Endothelial cell of umbilical vein (primary cell): ENCODE data around the gene CDH23. TPM values are rescaled to one million over a fixed set of nuclear protein-coding genes. Genes with fewer than 3 reads are reported as not detected.

Source experiments
- BruUV-seq: library from RNA; stranded (reverse); fragments of 400-500 nt; replicated peaks from 2 replicates; lab custom pipeline; 2021; lab: Mats Ljungman, UMichigan
- CTCF ChIA-PET: fragments of 300-600, 350-600 bp; sonication (Branson Sonifier 250); formaldehyde crosslinking; loops from one replicate; lab custom pipeline; 2021; ENCODE audit warnings: antibody characterized with exemption, inconsistent platforms; lab: Charles Lee
- POLR2A ChIA-PET: fragments of 300-600, 350-600 bp; sonication (Branson Sonifier 250); formaldehyde crosslinking; loops from one replicate; lab custom pipeline; 2021; ENCODE audit warnings: antibody characterized with exemption, inconsistent platforms; lab: Charles Lee
- DNase-seq: peaks from one replicate; pipeline ENCODE4 v3.0.0-alpha.2; 2011; ENCODE audit warnings: low read depth, low spot score
- FAIRE-seq: peaks from 2 replicates; lab custom pipeline; 2011; peaks lifted over from hg19 to GRCh38; lab: Jason Lieb, UNC
- H2AFZ ChIP-seq: 2 replicates; pipeline ENCODE4 v1.6.0; 2012; ENCODE audit warnings: low read depth, low read length, control low read depth, inconsistent platforms
- H3K27ac ChIP-seq: 2 replicates; pipeline ENCODE4 v1.5.1; 2011; ENCODE audit warnings: low read depth, mild to moderate bottlenecking, control low read depth, low read length, moderate library complexity; ENCODE audit not compliant: insufficient read depth
- H3K27me3 ChIP-seq, 2 experiments: 2 replicates each; pipeline versions ENCODE4 v1.6.0 to v1.6.1; 2011; ENCODE audit warnings: low read length in 2 of 2, mixed read lengths in 1 of 2; ENCODE audit not compliant: control insufficient read depth in 2 of 2, insufficient read depth in 2 of 2
- H3K36me3 ChIP-seq, 2 experiments: 2 replicates in 1 of 2; 3 replicates in 1 of 2; pipeline ENCODE4 v1.5.1; 2011; ENCODE audit warnings: low read length in 2 of 2, mild to moderate bottlenecking in 1 of 2, moderate library complexity in 1 of 2; ENCODE audit not compliant: control insufficient read depth in 2 of 2, insufficient read depth in 2 of 2; ENCODE audit errors: extremely low read depth in 1 of 2
- H3K4me1 ChIP-seq: 3 replicates; pipeline ENCODE4 v1.5.1; 2011; ENCODE audit warnings: mild to moderate bottlenecking, low read length; ENCODE audit not compliant: control insufficient read depth, insufficient read depth; ENCODE audit errors: extremely low read depth
- H3K4me2 ChIP-seq: 2 replicates; pipeline ENCODE4 v1.6.1; 2011; ENCODE audit warnings: low read length, control low read depth, mixed read lengths; ENCODE audit not compliant: insufficient read depth
- H3K4me3 ChIP-seq, 3 experiments: fragments of 200-600 bp in 1 of 3; sonication (generic), shearing (Covaris generic) in 1 of 3; replicated peaks in 1 of 3; 2 replicates each; pipeline ENCODE4 v1.5.1; 2011 to 2016; ENCODE audit warnings: control low read depth in 3 of 3, low read length in 3 of 3, mild to moderate bottlenecking in 2 of 3, inconsistent platforms in 1 of 3, low read depth in 1 of 3, moderate library complexity in 1 of 3; ENCODE audit not compliant: insufficient read depth in 1 of 3
- H3K79me2 ChIP-seq: 2 replicates; pipeline ENCODE4 v1.6.0; 2012; ENCODE audit warnings: low read length, inconsistent platforms; ENCODE audit not compliant: control insufficient read depth, insufficient read depth
- H3K9ac ChIP-seq: replicated peaks from 2 replicates; pipeline ENCODE3; 2011; ENCODE audit warnings: low read length, control low read depth; ENCODE audit not compliant: insufficient read depth; ENCODE audit errors: extremely low read depth
- H3K9me1 ChIP-seq: replicated peaks from 3 replicates; pipeline ENCODE4 v1.6.0; 2011; ENCODE audit warnings: mild to moderate bottlenecking, low read length; ENCODE audit not compliant: control insufficient read depth, insufficient read depth; ENCODE audit errors: extremely low read depth
- H3K9me3 ChIP-seq: replicated peaks from 2 replicates; pipeline ENCODE4 v1.5.1; 2012; ENCODE audit warnings: low read length, inconsistent platforms; ENCODE audit not compliant: control insufficient read depth, insufficient read depth
- H4K20me1 ChIP-seq: replicated peaks from 2 replicates; pipeline ENCODE3; 2011; ENCODE audit warnings: mild to moderate bottlenecking, low read length; ENCODE audit not compliant: control insufficient read depth, insufficient read depth; ENCODE audit errors: extremely low read depth
- CTCF ChIP-seq, 2 donors: IDR thresholded peaks; 1 replicate in 1 of 2; 2 replicates in 1 of 2; pipeline ENCODE4 v1.5.1; 2011; ENCODE audit warnings: low read length in 2 of 2, mild to moderate bottlenecking in 2 of 2, moderate library complexity in 2 of 2, control low read depth in 1 of 2, inconsistent platforms in 1 of 2, low read depth in 1 of 2; ENCODE audit not compliant: insufficient read depth in 1 of 2; ENCODE audit errors: extremely low read depth in 1 of 2
- EZH2 ChIP-seq: IDR thresholded peaks from 2 replicates; pipeline ENCODE4 v1.6.1; 2012; ENCODE audit warnings: borderline replicate concordance, low read depth, mild to moderate bottlenecking, moderate library complexity, low read length, inconsistent platforms; ENCODE audit not compliant: severe bottlenecking
- FOS ChIP-seq: IDR thresholded peaks from 2 replicates; pipeline ENCODE4 v1.6.1; 2011; ENCODE audit warnings: mild to moderate bottlenecking, low read length, moderate library complexity, borderline replicate concordance; ENCODE audit not compliant: insufficient read depth
- GATA2 ChIP-seq: IDR thresholded peaks from 2 replicates; pipeline ENCODE4 v1.7.0; 2011; ENCODE audit warnings: low read depth, mild to moderate bottlenecking, moderate library complexity, mixed read lengths, low read length; ENCODE audit not compliant: insufficient read length, insufficient read depth
- JUN ChIP-seq: IDR thresholded peaks from 2 replicates; pipeline ENCODE4 v1.6.1; 2011; ENCODE audit warnings: borderline replicate concordance, low read depth; ENCODE audit not compliant: insufficient read length, insufficient read depth
- MAX ChIP-seq: IDR thresholded peaks from 2 replicates; pipeline ENCODE4 v1.6.1; 2011; ENCODE audit not compliant: insufficient read depth, insufficient read length
- MYC ChIP-seq: IDR thresholded peaks from one replicate; pipeline ENCODE4 v1.6.1; 2011; ENCODE audit warnings: mild to moderate bottlenecking, low read depth, low read length
- POLR2A ChIP-seq: IDR thresholded peaks from 2 replicates; pipeline ENCODE4 v1.6.1; 2012; ENCODE audit warnings: low read depth, mild to moderate bottlenecking, control low read depth, low read length
- POLR2AphosphoS5 ChIP-seq: IDR thresholded peaks from 2 replicates; pipeline ENCODE4 v1.6.1; 2012; ENCODE audit warnings: low read depth, mild to moderate bottlenecking, control low read depth, low read length, moderate library complexity; ENCODE audit not compliant: insufficient read depth
- dilution Hi-C: fragments of 300-500 bp; cut with MboI; formaldehyde crosslinking; loops from one replicate; pipeline ENCODE4 v1.15.0; 2019; ENCODE audit warnings: low sequenced_read_pairs; ENCODE audit not compliant: extremely low pct_ligation_motif_present
- intact Hi-C: fragments of 100-400 bp; cut with micrococcal nuclease; formaldehyde crosslinking; loops from one replicate; pipeline ENCODE4 v1.10.0; 2022
- polyA plus RNA-seq, 4 experiments: library from polyadenylated mRNA; depleted of rRNA in 3 of 4; stranded (reverse) in 3 of 4; unstranded in 1 of 4; fragments of >200 nt; gene quantifications; 2 replicates each; pipeline versions ENCODE4 v1.2.1 to v1.2.3, GENCODE V29; 2011 to 2012; ENCODE audit warnings: missing spikeins in 1 of 4
- total RNA-seq: library from RNA; stranded (reverse); gene quantifications from 2 replicates; pipeline ENCODE4 v1.2.3, GENCODE V29; 2021

Gene CDH23
- total and polyA plus RNA-seq, 2 donors (not counting 3 experiments of a cell fraction or from before 2014, with no cell fraction given): not detected

GRCh38 chr10:71844695-71845094 is 448.0 kb downstream of the CDH23 start:
- intact Hi-C loops: no loop called here
- FAIRE-seq: no peak
- CTCF ChIA-PET: interaction anchor here (3.8 kb wide), 1 partner anchor 52 kb away, joined by 25 read pairs; no protein-coding TSS in a partner anchor

More at GRCh38 chr10:71844695-71845094, 448.0 kb downstream of the CDH23 start:
- no peak for TF ChIP-seq MAX
- TF ChIP-seq POLR2A: no peak
- no peak for TF ChIP-seq JUN
- TF ChIP-seq GATA2: no peak
- TF ChIP-seq CTCF (IDR thresholded peaks at IDR 0.05; ENCODE audit: extremely low read depth in 1 of 2, insufficient read depth in 1 of 2, low read depth in 1 of 2, low read length in 2 of 2): no peak
- TF ChIP-seq POLR2AphosphoS5: no peak
- TF ChIP-seq EZH2: no peak
- no peak for TF ChIP-seq MYC
- TF ChIP-seq FOS: no peak
- dilution Hi-C loops: no loop called here
- H3K36me3 ChIP-seq: no peaks in the 10 kb centered on the region
- H4K20me1 ChIP-seq: peaks cover 17% of the 10 kb centered on the region
- peaks cover 96% of the 10 kb centered on the region for H3K79me2 ChIP-seq
- POLR2A ChIA-PET: interaction anchor here (0.5 kb wide), 1 partner anchor 27 kb away, joined by 7 read pairs; no protein-coding TSS in a partner anchor
- H2AFZ ChIP-seq: no peak overlapping the region
- no peak overlapping the region for H3K9ac ChIP-seq
- H3K4me2 ChIP-seq: no peak overlapping the region
- H3K4me3 ChIP-seq: no peak overlapping the region
- no peak for DNase-seq
- no peaks in the 10 kb centered on the region for H3K27me3 ChIP-seq
- H3K27ac ChIP-seq: no peak overlapping the region
- H3K4me1 ChIP-seq: peaks cover 23% of the 10 kb centered on the region
- H3K9me1 ChIP-seq: no peaks in the 10 kb centered on the region
- no TSS peak for BruUV-seq
- H3K9me3 ChIP-seq: no peaks in the 10 kb centered on the region
